GM18909 (cell line): Measurements from ENCODE around the gene TENT5A.

Experiments
- ATAC-seq: cut with Tn5 transposase; IDR thresholded peaks from one replicate; pipeline ENCODE4 v1.9.1; 2021; ENCODE audit warnings: mild to moderate bottlenecking; ENCODE audit not compliant: unreplicated experiment, poor library complexity

Gene TENT5A

DNA sequence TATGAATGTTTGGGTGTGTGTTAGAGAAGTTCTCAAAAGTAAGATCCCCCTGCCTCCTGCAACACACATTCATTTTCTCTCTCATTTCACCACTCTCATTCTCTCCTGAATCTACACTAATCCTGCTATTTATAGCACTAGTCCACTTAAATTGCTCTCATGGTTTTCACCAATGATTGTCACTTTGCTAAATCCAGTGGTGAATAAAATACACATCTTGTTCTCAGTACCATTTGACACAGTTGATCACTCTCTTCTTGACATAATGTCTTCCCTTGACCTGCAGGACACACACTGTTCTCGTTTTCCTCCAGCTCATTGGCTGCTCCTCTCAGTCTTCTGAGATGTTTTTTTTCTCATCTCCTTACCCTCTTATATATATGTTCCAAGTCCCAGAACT lies 32.1 kb downstream of the TENT5A start:
- no peak for ATAC-seq

DNA sequence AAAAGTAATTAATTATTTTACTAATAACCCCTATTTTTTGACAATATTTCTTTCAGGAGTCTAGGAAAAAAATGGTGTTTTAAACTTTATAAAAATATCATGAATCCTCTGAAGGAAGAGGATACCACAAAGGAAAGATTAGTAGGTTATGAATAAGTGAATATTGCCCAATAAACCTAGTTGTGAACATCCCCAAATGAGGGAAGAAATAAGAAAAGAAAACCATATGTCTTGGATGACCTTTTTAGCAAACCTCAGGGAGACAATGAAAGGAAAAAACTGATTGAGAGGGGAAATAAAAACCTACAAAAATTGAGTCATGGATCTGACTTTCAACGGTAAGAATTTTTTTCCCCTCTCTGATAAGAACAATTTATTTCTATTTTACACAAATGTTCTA lies 34.4 kb downstream of the TENT5A start:
- ATAC-seq: no peak

DNA sequence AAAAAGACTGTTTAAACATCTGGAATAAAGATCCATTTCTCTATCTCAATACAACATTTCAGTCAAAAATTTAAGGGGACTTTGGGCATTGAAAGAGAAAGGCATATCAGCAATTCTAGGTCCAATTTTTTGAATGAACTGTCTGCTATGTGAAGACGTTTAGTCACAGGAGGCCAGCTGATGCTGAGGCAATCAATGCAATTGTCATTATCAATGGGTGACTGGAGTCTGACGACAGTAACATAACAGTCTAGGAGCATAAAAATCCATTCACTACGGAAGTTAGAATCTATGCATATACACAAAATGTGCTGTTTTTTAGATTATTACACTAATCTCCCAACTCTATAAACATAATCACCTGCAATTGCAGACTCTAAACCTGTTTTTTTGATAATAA lies 37.8 kb downstream of the TENT5A start:
- no peak for ATAC-seq

DNA sequence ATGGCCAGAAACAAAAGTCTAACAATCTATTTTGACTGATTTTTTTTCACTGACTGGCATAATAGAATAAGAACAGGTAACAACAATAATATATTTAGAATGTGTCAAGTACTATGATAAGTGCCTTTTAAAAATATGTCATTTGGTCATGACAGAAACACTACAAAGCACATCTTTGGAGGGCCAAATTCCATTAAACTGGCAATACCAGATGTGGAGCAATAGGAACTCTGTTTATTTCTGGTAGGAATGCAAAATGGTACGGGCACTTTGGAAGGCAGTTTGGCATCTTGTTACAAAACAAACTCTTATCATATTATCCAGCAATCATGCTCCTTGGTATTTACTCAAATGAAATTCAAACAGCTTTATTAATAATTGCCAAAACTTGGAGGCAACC lies 39.3 kb downstream of the TENT5A start:
- no peak for ATAC-seq

DNA sequence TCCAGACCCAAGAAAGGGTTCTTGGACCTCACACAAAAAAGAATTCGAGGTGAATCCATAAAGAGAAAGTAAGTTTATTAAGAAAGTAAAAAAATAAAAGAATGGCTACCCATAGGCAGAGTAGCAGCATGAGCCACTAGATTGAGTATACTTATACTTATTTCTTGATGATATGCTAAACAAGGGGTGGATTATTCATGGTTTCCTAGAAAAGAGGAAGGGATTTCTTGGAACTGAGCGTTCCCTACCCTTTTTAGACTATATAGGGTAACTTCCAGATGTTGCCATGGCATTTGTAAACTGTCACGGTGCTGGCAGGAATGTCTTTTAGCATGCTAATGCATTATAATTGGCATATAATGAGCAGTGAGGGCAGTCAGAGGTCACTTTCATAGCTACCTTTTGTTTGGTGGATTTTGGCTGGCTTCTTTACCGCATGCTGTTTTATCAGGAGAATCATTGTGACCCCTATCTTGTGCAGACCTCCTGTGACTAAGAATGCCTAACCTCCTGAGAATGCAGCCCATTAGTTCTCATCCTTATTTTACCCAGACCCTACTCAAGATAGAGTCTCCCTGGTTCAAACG lies 44.3 kb downstream of the TENT5A start:
- ATAC-seq: no peak

DNA sequence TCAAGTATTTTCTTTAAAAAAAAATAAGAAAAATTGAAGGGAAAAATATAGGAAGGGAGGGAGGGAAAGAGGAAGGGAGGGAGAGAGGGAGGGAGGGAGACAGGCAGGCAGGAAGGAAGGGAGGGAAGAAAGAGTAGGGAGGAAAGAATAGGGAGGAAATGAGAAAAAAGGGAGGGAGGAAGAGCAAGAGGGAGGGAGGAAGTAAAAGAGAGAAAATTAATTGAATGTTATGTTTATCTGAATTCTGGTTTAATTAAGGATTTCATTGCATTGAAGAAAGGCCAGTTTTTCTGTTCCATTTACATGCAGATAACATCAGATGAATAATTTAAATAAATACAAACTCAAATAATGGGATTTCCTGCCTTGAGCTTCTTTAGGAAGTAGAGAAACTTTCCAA lies 47.8 kb downstream of the TENT5A start:
- ATAC-seq: no peak

DNA sequence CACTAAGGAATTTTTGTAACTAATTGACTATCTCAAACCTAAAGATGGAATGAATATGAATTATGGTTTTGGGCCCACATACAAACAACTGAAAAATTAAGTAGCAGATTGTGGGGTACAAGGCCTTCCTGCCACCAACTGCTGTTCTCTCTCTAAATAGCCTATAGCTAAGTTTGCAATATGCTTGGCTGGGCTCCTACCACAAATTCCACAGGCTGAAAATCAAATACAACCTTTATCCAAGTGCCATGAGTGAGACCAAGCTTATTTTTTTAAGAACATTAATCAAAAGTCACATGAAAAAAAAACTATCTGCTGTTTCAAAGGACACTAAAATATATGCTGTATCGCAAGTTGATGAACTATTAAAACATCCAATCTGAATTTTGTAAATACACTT lies 52.1 kb downstream of the TENT5A start:
- ATAC-seq: no peak

DNA sequence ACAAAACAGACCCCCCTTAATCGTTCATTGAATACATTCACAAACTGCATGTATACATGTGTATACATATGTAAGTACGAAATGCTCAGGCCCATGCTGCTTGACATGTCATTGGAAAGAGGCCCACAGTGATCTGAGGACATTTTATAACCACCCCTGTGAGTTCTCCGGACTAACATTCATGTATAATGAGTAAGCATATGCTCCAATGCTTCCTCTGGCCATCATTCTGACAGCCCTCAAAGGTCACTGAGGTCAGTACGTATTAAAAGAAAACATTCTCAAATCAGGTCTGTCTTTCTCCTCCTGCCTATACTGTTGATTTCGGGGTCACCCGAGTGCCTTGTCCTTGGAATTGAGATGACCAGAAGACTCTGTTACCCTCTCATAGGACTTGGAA lies 54.9 kb downstream of the TENT5A start:
- ATAC-seq: no peak

DNA sequence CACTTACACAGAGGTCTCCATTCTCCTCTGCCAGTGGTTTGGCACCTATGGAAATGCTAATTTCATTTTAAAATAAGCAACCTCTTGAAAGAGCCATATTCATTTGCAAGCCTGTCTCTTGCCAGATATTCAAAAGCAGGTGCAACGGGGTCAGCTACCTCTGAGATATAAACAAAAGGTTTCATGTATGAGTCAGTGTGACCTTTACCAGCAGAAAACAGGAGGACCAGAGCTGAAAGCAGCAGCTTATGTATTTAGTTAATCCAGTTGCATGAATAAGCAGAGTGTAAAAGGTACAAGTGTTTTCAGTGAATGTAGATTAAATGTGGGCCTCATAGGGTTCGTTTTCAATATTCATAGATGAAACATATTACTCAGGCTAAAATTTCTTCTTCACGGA lies 56.0 kb downstream of the TENT5A start:
- no peak for ATAC-seq
